ENCODE results near the gene ARFGEF3.

DNA sequence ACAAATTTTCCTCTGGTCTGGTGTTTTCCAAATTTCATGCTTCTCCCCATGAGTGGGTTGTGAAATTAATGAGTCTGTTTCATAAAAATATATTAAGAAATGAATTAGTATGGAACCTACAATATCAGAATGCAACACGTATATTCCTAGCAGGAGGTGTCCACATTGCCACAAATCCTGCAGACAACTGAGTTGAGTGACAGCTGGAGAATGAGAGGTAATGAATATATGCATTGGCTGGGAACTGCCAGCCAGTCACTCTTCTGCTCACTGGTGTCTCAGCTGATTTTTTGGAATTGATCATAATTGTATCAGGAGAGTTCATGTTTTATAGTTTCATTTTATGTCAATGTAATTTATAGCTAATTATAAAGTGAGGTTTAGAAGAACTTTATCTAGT, 6.3 kb upstream of the ARFGEF3 start:
- TF ChIP-seq, protein P1, sequence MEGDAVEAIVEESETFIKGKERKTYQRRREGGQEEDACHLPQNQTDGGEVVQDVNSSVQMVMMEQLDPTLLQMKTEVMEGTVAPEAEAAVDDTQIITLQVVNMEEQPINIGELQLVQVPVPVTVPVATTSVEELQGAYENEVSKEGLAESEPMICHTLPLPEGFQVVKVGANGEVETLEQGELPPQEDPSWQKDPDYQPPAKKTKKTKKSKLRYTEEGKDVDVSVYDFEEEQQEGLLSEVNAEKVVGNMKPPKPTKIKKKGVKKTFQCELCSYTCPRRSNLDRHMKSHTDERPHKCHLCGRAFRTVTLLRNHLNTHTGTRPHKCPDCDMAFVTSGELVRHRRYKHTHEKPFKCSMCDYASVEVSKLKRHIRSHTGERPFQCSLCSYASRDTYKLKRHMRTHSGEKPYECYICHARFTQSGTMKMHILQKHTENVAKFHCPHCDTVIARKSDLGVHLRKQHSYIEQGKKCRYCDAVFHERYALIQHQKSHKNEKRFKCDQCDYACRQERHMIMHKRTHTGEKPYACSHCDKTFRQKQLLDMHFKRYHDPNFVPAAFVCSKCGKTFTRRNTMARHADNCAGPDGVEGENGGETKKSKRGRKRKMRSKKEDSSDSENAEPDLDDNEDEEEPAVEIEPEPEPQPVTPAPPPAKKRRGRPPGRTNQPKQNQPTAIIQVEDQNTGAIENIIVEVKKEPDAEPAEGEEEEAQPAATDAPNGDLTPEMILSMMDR (IDR thresholded peaks at IDR 0.05), result no peak
- no peak for TF ChIP-seq EP300 (IDR thresholded peaks at IDR 0.05)
- no peak for TF ChIP-seq POLR2AphosphoS5 (IDR thresholded peaks at IDR 0.05)
